Suprapubic skin (tissue), 3 donors: ENCODE data around the gene RNF41.

Experiments used
- CTCF ChIP-seq, 2 donors: fragments of 200-600 bp in 1 of 2; fragments of 450-650 bp in 1 of 2; sonication (generic) in 1 of 2; IDR thresholded peaks; one replicate each; pipeline ENCODE4 v1.5.1; 2016 to 2019; ENCODE audit warnings: antibody characterized with exemption in 2 of 2, mild to moderate bottlenecking in 1 of 2, moderate library complexity in 1 of 2
- POLR2A ChIP-seq, 2 donors: fragments of 450-650 bp; IDR thresholded peaks; one replicate each; pipeline ENCODE4 v1.6.1; 2017; ENCODE audit warnings: antibody characterized with exemption in 2 of 2, mild to moderate bottlenecking in 2 of 2, moderate library complexity in 2 of 2

GRCh38 chr12:56154246-56154771 lies 67.4 kb downstream of the RNF41 start:
- TF ChIP-seq CTCF (IDR thresholded peaks at IDR 0.05) (no peak), POLR2A (IDR thresholded peaks at IDR 0.05) (no peak)
